Measurements from ENCODE around the gene USP54. TPM values are rescaled to one million over a fixed set of nuclear protein-coding genes. Genes with fewer than 3 reads are reported as not detected.

The USP54 gene
- total and polyA plus RNA-seq, 2 of the 13 experiments (the other 11 are each of a cell fraction or from before 2014, with no cell fraction given): 18.1 to 25.0 TPM

DNA sequence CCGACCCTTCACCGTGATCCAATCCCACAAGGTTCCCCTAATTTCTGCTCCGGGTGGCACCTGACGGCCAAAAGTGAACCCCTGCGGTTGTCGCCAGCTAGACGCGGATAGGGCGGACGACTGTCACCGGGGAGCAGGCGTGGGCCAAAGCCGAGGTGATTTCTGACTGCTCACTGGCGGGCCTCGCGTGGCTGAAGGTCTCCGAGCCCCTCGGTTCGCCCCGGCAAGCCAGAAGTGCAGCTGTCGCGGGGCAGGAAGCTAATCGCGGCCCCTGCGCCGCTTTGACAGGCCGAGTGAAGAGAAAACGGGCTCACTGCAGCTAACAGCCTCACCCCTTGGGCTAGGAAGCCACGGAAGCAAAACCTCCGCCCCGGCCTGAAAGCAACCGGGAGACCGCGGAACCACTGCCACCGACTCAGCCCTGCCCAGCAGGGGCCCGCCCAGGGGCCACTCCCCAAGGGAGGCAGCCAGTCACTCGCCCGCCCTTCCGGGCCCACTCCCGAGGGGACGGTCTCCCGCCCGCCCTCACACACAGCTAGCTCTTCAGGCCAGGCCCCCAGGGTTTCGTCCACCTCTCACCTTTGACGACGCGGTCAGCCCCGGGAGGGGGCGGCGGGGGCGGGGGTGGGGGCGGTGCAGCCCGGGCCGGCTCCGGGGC is 95.8 kb downstream of the USP54 start (continued):
- TF ChIP-seq, protein P1, sequence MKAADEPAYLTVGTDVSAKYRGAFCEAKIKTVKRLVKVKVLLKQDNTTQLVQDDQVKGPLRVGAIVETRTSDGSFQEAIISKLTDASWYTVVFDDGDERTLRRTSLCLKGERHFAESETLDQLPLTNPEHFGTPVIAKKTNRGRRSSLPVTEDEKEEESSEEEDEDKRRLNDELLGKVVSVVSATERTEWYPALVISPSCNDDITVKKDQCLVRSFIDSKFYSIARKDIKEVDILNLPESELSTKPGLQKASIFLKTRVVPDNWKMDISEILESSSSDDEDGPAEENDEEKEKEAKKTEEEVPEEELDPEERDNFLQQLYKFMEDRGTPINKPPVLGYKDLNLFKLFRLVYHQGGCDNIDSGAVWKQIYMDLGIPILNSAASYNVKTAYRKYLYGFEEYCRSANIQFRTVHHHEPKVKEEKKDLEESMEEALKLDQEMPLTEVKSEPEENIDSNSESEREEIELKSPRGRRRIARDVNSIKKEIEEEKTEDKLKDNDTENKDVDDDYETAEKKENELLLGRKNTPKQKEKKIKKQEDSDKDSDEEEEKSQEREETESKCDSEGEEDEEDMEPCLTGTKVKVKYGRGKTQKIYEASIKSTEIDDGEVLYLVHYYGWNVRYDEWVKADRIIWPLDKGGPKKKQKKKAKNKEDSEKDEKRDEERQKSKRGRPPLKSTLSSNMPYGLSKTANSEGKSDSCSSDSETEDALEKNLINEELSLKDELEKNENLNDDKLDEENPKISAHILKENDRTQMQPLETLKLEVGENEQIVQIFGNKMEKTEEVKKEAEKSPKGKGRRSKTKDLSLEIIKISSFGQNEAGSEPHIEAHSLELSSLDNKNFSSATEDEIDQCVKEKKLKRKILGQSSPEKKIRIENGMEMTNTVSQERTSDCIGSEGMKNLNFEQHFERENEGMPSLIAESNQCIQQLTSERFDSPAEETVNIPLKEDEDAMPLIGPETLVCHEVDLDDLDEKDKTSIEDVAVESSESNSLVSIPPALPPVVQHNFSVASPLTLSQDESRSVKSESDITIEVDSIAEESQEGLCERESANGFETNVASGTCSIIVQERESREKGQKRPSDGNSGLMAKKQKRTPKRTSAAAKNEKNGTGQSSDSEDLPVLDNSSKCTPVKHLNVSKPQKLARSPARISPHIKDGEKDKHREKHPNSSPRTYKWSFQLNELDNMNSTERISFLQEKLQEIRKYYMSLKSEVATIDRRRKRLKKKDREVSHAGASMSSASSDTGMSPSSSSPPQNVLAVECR (CRISPR knock-in tag; IDR thresholded peaks at IDR 0.05; ENCODE audit: borderline replicate concordance): peak; percentile 85
- peak; percentile 76; the same call in 1 of the 2 replicates for TF ChIP-seq ZNF160 (CRISPR knock-in tag; IDR thresholded peaks at IDR 0.05)
- peak; percentile 79 for TF ChIP-seq ZNF687 (CRISPR knock-in tag; IDR thresholded peaks at IDR 0.05)
- TF ChIP-seq POLR2A (IDR thresholded peaks at IDR 0.05; ENCODE audit: insufficient read depth in 1 of 2, low read depth in 2 of 2, low read length in 2 of 2): peak; percentile 79
- TF ChIP-seq NBN (conservative IDR thresholded peaks at IDR 0.05): no peak
- TF ChIP-seq ZSCAN31 (CRISPR knock-in tag; IDR thresholded peaks at IDR 0.05; ENCODE audit: low read depth): peak; percentile 88; the same call in 1 of the 2 replicates
- TF ChIP-seq RBM39 (IDR thresholded peaks at IDR 0.05; ENCODE audit: low read depth, low read length, poor library complexity, severe bottlenecking): peak; percentile 88
- no peak for TF ChIP-seq KDM6A (CRISPR knock-in tag; IDR thresholded peaks at IDR 0.05; ENCODE audit: low read depth)
- no peak; the same call in 1 of the 2 replicates for TF ChIP-seq MYNN (CRISPR knock-in tag; IDR thresholded peaks at IDR 0.05; ENCODE audit: low read depth)
- TF ChIP-seq ZNF235 (CRISPR knock-in tag; IDR thresholded peaks at IDR 0.05; ENCODE audit: borderline replicate concordance): no peak; the same call in 1 of the 2 replicates
- peak; percentile 12; the same call in 1 of the 2 replicates for TF ChIP-seq REPIN1 (CRISPR knock-in tag; IDR thresholded peaks at IDR 0.05; ENCODE audit: borderline replicate concordance, low read depth)
- peak; percentile 30; the same call in 1 of the 2 replicates for TF ChIP-seq ZSCAN20 (CRISPR knock-in tag; IDR thresholded peaks at IDR 0.05; ENCODE audit: borderline replicate concordance)
- 0 out of 2 replicates have a peak, but pooled peaks have one; percentile 52 for TF ChIP-seq IRF2 (CRISPR knock-in tag; IDR thresholded peaks at IDR 0.05)
- TF ChIP-seq U2AF2 (IDR thresholded peaks at IDR 0.05; ENCODE audit: low read depth, low read length): no peak
- 0 out of 2 replicates have a peak, but pooled peaks have one; percentile 44 for TF ChIP-seq ZNF317 (CRISPR knock-in tag; IDR thresholded peaks at IDR 0.05)
- peak; percentile 53; the same call in 1 of the 2 replicates for TF ChIP-seq NRL (CRISPR knock-in tag; IDR thresholded peaks at IDR 0.05; ENCODE audit: borderline replicate concordance)
- TF ChIP-seq FOXA3 (CRISPR knock-in tag; IDR thresholded peaks at IDR 0.05): no peak
- TF ChIP-seq, protein P2, sequence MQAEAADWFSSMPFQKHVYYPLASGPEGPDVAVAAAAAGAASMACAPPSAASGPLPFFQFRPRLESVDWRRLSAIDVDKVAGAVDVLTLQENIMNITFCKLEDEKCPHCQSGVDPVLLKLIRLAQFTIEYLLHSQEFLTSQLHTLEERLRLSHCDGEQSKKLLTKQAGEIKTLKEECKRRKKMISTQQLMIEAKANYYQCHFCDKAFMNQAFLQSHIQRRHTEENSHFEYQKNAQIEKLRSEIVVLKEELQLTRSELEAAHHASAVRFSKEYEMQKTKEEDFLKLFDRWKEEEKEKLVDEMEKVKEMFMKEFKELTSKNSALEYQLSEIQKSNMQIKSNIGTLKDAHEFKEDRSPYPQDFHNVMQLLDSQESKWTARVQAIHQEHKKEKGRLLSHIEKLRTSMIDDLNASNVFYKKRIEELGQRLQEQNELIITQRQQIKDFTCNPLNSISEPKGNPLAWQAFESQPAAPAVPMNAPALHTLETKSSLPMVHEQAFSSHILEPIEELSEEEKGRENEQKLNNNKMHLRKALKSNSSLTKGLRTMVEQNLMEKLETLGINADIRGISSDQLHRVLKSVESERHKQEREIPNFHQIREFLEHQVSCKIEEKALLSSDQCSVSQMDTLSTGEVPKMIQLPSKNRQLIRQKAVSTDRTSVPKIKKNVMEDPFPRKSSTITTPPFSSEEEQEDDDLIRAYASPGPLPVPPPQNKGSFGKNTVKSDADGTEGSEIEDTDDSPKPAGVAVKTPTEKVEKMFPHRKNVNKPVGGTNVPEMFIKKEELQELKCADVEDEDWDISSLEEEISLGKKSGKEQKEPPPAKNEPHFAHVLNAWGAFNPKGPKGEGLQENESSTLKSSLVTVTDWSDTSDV (CRISPR knock-in tag; IDR thresholded peaks at IDR 0.05): no peak
- TF ChIP-seq RBFOX2 (IDR thresholded peaks at IDR 0.05; ENCODE audit: low read depth, low read length): peak; percentile 91
